GM12864 (cell line): Measurements from ENCODE around the gene SYS1.

Experiments
- DNase-seq: peaks from one replicate; pipeline ENCODE4 v3.0.0-alpha.2; 2011; ENCODE audit warnings: low read depth
- H3K4me3 ChIP-seq: 2 replicates; pipeline ENCODE4 v1.5.1; 2011; ENCODE audit warnings: mild to moderate bottlenecking, low read depth, low read length, control low read depth
- TF ChIP-seq, protein P1 (sequence below): IDR thresholded peaks from 2 replicates; pipeline ENCODE4 v1.5.1; 2011; ENCODE audit warnings: low read depth, mild to moderate bottlenecking, moderate library complexity, low read length, control low read depth, inconsistent platforms; ENCODE audit errors: missing control alignments

SYS1 gene

DNA sequence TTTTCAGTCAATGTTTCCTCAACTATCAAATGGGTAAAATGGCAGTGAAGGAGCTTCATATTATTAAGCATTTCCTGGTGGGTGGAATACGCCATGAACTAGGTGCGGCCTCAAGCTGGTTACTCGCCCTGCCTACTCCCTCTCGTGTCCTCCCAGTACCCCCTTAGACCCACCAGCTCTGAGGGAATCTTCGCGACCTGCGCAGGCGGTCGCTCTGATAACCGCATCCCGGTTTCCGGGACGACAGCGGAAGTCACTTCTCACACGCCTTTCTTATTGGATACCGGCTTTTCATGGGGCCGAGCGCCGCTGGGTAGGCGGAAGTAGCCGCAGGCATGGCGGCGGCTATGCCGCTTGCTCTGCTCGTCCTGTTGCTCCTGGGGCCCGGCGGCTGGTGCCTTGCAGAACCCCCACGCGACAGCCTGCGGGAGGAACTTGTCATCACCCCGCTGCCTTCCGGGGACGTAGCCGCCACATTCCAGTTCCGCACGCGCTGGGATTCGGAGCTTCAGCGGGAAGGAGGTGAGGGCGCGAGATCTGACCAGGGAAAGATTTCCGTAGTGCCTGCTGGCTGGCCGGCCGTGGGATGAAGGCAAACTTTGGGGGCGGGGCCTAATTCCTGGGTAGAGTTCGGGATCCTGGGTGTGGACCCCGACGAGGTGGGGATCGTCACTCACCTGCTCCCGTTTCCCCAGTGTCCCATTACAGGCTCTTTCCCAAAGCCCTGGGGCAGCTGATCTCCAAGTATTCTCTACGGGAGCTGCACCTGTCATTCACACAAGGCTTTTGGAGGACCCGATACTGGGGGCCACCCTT is 53.1 kb downstream of the SYS1 start, which contains the start of gene PIGT:
TSS of gene PIGT (plus strand) at position 320 of the 816 bp plus-strand sequence. CDS start at position 336, 16 bp downstream.
- TF ChIP-seq, protein P1, sequence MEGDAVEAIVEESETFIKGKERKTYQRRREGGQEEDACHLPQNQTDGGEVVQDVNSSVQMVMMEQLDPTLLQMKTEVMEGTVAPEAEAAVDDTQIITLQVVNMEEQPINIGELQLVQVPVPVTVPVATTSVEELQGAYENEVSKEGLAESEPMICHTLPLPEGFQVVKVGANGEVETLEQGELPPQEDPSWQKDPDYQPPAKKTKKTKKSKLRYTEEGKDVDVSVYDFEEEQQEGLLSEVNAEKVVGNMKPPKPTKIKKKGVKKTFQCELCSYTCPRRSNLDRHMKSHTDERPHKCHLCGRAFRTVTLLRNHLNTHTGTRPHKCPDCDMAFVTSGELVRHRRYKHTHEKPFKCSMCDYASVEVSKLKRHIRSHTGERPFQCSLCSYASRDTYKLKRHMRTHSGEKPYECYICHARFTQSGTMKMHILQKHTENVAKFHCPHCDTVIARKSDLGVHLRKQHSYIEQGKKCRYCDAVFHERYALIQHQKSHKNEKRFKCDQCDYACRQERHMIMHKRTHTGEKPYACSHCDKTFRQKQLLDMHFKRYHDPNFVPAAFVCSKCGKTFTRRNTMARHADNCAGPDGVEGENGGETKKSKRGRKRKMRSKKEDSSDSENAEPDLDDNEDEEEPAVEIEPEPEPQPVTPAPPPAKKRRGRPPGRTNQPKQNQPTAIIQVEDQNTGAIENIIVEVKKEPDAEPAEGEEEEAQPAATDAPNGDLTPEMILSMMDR = no peak
- peak within 1 kb of the TSS; percentile 93 for H3K4me3 ChIP-seq
- DNase-seq = peak; percentile 69

DNA sequence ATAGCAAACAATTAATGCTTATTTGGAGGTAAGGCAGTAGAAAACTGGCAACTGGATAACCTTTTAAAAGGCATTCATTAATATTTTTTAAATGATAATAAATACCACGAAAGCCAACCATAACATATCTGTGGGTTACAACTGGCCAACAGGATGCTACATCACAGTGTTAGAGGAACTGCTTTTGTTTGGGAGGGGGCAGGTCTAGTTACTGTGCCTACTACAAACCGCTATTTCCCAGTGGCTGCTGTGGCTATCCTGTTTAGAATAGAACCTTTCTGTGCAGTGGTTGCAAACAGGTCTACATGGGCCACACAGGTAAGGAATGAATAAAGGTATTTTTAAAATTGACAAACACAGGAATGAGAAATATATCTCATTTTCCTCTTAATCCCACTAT is 54.0 kb downstream of the SYS1 start:
- no peak for DNase-seq
- peak overlapping the region; percentile 93 for H3K4me3 ChIP-seq
- TF ChIP-seq, protein P1 = no peak
